CD4-positive, alpha-beta T cell treated with Interleukin-4 for 1 hour (primary cell): Measurements from ENCODE around the gene NME3.

Source experiments
- DNase-seq, 2 donors: peaks; one replicate each; pipeline ENCODE4 v3.0.0-alpha.2; 2020 to 2022

NME3 gene

DNA sequence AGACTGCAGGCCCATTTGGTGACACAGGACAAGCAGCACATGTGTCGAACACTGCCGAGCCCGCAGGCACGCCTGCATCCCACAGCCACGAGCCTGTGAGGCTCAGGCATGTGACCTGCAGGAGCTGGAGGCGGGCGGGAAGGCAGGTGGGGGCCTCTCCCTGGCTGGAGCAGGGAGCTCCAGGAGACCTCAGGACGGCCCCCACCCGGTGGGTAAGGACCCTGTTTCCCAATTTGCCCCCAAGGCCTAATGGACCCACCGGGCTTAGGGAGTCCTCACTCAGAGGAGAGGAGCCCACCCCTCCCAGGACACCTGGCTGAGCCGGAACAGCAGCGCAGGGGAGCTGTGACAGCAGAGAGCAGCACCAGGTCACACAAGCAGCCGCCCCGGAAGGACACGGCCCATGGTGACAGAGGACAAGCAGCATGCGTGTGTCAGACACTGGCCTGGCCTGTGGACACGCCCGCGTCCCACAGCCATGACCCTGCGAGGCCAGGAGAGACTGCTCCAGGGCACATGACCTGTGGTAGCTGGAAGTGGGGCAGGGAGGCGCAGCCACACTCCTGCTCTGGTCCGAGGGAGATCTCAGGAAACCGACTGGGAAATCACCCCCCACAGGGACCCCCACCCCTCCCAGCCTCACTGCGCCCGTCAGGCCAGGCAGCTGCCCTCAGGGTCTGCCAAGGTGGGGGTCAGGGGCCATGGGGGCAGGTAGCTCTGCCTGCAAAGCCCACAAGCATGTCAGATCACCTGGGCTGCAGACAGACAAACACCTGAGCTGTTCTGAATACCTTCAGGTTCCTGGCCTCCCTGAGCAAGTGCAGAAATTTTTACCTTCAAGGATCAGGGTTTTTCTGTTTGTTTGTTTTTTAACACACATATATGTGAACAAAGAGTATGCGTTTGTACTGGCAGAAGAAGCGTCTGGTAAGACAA is 8.7 kb upstream of the NME3 start:
- DNase-seq, result no peak

DNA sequence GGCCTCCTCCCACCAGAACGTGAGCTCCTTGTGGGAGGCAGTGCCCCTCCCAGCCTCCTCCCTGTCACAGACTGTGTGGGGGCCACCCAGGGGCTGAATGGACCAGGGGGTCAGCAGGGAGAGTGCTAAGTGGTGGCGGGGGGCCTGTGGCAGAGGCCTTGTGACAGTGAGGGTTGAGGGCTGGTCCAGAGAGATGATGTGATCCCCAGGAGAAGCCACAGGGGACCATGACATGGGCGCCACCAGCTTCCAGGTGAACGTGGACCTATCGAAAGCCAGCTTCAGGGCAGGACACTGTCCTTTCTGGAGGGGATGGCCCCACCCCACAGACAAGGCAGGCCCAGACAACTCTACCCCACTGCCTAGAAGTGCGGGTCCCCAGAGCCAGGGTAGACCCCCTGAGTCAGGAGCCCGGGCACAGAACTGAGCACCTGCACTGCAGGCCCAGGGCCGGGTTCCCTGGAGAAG is 7.9 kb upstream of the NME3 start:
- no peak for DNase-seq

DNA sequence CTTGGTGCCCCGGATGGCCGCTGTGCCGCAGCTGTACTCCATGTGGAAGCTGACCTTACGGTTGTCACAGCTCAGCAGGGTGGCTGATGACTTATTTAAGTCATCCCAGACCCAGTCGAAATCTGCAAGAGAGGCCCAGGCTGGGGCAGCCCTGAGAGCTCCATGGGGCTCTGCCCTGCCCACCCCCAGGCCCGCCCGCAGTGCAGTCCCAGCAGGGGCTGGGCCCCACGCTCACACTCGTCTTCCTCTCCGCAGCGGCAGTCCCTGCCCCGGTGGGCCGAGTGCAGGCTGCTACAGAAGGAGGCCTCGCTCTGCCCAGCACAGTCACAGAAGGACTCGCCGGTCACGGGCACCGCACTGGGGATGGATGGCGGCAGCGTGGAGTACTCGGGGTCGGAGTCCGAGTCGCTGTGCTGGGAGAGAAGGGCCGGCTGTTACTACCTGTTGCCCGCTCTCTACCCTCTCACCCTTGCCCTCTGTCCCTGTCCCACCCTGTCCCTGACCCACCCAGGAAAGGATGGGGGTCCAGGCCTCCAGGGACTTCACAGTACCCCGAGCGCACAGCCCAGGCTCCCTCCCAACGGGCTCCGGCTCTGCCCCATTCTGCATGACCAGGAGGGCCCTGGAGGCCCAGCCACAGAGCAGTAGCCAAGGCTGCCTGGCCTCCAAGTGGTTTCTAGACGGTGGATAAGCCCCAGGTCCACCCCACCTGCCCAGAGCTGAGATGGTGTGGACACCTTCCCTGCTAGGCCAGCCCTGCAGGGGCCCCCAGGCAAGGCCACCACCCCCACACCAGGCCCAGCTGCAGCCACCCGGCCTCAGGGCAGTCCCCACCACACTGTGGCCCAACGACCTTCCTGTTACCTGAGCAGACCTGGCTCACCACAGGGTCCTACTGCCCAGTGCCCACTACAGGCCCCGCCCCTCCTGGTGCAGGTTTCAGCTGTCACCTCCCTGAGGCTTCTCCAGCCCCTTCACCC is 7.1 kb upstream of the NME3 start:
- no peak for DNase-seq

- no peak for DNase-seq
Observed at GRCh38 chr16:1777375-1778199, 6.2 kb upstream of the NME3 start.

GRCh38 chr16:1776991-1777374 is 5.6 kb upstream of the NME3 start:
- no peak for DNase-seq

DNA sequence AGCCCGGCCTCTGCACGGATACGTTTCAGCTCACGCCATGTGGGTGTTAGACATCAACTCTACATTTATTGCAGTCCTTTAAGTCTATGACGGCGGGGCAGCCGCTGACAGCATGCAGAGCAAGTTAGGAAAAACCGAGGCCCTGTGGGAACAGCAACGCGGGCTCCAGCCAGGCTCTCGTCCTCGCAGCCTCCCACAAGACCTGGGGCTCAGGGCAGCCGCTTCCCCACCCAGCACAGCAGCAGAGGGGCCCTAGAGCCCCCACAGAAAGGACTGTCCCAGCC is 5.3 kb upstream of the NME3 start:
- no peak for DNase-seq

GRCh38 chr16:1775846-1776671 is 4.7 kb upstream of the NME3 start:
- no peak for DNase-seq

GRCh38 chr16:1775006-1775845 is 3.9 kb upstream of the NME3 start:
- DNase-seq, result no peak

- no peak for DNase-seq
Observed at GRCh38 chr16:1774448-1774780, 3.1 kb upstream of the NME3 start.

GRCh38 chr16:1773703-1774447 is 2.5 kb upstream of the NME3 start:
- DNase-seq, result no peak

GRCh38 chr16:1772908-1773702 is 1.8 kb upstream of the NME3 start, which contains the start of gene MRPS34:
TSS of gene MRPS34 (minus strand) at chr16:1773134. CDS start at chr16:1773119, 15 bp downstream.
- DNase-seq, result peak; percentile 79 to 84

GRCh38 chr16:1772362-1772907 is 1.1 kb upstream of the NME3 start, which contains the start of gene EME2:
TSS of gene EME2 (plus strand) at chr16:1772810. CDS start at chr16:1773228, 418 bp downstream.
- peak in 1 of 2 donors; percentile 34 for DNase-seq

- no peak for DNase-seq
Observed at GRCh38 chr16:1771864-1772361, 570 bp upstream of the NME3 start.

DNA sequence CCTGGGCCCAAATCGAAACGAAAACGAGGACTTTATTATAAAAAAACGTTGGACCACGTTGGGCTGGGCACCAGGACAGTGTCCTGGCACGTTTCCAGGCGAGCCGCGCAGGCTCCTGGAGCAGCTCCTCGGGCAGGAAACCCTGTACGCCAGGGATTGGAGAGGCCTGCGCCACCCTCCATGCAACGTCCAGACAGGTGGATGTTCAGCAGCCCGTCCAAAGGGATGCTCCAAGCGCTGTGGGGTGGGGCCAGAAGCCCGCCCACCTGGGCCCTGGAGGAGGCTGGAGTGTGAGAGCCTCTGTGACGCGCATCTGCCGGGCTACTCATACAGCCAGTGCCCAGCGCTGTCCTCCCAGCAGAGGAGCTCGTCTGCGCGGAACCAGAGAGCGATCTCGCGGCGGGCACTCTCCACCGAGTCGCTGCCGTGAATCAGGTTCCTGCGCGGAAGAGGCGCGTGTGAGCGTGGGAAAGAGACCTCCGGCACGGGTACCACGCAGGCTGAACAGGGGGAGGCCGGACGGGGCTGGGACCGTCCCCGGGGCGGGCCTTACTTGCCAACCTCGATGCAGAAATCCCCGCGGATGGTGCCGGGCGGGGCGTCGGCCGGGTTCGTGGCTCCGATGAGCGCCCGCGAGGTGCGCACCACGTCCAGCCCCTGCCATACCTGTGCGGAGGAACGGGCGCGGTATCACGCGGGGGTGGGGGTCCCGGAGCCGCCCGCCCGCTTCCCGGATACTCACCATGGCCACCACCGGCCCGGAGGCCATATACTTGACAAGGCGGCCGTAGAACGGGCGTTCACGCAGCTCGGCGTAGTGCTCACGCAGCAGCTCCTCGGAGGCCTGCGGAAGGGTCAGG is 785 bp downstream of the NME3 start:
- DNase-seq, result peak; percentile 33 to 59

- no peak for DNase-seq
Observed at GRCh38 chr16:1769402-1770300, 1.7 kb downstream of the NME3 start.

- DNase-seq, result no peak
Observed at GRCh38 chr16:1768767-1769401, 2.5 kb downstream of the NME3 start.
